HFF-Myc (cell line): ENCODE data around the gene JMJD1C.
"Not testable (repeated sequence)": the region's sequence is repeated elsewhere in the genome, so short reads cannot be mapped to it uniquely, and the experiment has no call there.

Source experiments
- DNase-seq: peaks from one replicate; pipeline ENCODE4 v3.0.0-alpha.2; 2011; ENCODE audit warnings: low read depth; ENCODE audit errors: extremely low read depth
- H3K4me3 ChIP-seq: replicated peaks from 2 replicates; pipeline ENCODE4 v1.5.1; 2011; ENCODE audit warnings: low read depth, mild to moderate bottlenecking, control low read depth, low read length
- TF ChIP-seq, protein P1 (sequence below): IDR thresholded peaks from 2 replicates; pipeline ENCODE4 v1.5.1; 2012; ENCODE audit warnings: mild to moderate bottlenecking, low read depth, low read length, control low read depth; ENCODE audit errors: missing control alignments

Gene JMJD1C

DNA sequence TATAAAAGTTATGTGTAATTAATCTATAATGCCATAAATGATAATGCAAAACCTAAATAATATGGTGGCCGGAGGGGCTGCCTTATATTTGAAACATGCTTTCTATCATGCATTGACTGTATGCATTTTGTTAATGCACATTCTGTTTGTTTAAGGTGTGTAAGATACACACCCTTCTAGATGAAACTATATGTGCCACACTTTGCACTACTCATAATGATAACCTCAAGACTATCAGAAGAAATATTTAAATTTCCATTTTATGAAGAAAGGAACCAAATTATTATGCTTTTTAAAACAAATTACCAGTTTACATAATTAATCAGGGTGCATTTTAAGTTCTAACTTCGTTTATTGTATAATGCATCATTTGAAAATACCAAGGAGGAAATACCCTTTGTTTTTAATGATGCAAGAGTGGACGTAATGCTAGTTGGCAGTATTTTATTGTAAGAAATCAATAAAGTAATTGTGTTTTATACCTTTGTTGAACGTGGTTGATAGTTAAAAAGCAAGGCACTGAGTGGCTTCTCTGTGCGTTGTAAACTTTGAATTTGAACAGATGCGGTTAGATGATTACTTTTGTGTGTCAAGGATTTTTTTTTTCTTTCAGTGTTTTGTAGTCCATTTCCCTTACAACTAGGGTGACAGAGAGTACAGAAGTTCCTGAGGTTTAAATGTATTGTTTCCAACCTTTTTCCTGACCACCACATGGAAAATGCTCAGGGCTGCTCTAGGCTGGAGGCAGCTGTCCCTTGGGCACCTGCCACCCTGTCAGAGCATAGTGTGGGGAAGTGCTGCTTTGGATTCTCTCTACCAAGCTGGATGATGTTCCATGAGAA, 311.0 kb downstream of the JMJD1C start:
- H3K4me3 ChIP-seq: no peak overlapping the region
- DNase-seq: no peak
- TF ChIP-seq, protein P1, sequence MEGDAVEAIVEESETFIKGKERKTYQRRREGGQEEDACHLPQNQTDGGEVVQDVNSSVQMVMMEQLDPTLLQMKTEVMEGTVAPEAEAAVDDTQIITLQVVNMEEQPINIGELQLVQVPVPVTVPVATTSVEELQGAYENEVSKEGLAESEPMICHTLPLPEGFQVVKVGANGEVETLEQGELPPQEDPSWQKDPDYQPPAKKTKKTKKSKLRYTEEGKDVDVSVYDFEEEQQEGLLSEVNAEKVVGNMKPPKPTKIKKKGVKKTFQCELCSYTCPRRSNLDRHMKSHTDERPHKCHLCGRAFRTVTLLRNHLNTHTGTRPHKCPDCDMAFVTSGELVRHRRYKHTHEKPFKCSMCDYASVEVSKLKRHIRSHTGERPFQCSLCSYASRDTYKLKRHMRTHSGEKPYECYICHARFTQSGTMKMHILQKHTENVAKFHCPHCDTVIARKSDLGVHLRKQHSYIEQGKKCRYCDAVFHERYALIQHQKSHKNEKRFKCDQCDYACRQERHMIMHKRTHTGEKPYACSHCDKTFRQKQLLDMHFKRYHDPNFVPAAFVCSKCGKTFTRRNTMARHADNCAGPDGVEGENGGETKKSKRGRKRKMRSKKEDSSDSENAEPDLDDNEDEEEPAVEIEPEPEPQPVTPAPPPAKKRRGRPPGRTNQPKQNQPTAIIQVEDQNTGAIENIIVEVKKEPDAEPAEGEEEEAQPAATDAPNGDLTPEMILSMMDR: no peak

DNA sequence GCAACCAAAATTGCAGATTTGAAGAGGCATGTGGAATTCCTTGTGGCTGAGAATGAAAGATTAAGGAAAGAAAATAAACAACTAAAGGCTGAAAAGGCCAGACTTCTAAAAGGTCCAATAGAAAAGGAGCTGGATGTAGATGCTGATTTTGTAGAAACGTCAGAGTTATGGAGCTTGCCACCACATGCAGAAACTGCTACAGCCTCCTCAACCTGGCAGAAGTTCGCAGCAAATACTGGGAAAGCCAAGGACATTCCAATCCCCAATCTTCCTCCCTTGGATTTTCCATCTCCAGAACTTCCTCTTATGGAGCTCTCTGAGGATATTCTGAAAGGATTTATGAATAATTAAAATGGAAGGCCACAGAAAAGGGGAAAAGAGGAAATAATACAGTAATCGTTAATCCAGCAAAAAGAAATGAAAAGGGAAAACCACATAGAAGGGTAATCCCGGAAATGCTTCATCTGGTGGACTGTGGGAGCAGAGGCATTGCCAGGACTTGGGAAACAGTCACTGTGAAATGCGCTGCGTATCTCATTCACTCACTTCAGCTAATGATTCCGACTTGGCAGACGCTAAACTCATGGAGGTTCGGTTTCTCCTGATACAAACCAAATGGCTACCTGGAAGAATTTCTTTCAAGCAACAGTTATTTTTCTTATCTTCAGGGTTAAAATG, 311.8 kb downstream of the JMJD1C start:
- H3K4me3 ChIP-seq, DNase-seq: not testable (repeated sequence)

DNA sequence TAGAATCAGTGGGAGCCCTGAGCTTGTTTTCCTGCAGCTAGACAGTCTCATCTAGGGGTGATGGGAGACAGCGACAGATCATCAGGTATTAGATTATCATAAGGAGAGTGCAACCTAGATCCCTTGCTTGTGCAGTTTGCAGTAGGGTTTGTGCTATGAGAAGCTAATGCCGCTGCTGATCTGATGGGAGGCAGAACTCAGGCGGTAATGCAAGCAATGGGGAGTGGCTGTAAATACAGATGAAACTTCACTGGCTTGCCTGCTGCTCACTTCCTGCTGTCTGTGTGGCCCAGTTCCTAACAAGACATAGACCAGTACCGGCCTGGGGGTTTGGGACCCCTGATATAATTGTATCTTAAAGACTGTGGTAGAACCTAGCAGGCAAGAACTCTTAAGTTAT, 315.0 kb downstream of the JMJD1C start:
- TF ChIP-seq, protein P1: no peak

DNA sequence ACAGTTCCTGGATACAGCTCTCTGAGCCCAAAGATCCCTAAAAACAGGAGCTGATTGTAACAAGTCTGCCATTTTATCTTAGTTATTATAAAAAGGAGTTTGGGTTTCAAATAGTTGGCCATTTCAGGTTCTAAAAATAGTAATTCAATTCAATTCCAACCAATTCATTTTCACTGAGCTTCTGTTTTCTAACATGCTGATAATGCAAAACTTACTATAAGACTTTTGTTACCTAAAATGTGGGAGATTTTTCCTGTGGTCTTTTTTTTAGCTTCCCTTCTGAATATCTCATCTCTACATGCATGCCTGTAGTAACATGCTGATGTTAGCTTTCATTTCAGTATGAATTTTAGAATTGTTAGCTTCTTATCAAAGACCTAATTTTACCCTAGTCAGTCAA, 319.3 kb downstream of the JMJD1C start:
- TF ChIP-seq, protein P1: no peak
- H3K4me3 ChIP-seq: no peak overlapping the region
- no peak for DNase-seq

More for the DNA sequence above, 315.0 kb downstream of the JMJD1C start:
- DNase-seq: no peak
- no peak overlapping the region for H3K4me3 ChIP-seq

DNA sequence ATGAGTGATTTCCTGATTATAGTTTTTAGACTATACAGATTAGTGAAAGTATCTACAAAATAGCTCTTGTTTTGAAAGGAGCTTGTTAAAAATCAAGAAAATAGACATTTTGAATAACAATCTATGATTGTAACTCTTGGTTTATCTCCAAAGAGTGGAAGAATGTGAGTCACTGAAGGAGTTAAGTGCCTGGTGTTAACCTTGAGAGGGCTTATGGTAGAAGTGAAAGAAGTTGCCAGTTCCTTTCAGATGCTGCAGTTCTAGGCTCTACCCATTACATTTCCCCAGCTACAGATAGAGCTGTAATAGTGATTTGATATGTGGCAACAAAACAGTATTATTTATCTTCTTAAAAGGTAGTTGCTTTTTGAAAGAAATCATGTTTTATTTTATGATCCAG, 320.0 kb downstream of the JMJD1C start:
- TF ChIP-seq, protein P1: no peak
- H3K4me3 ChIP-seq: no peak overlapping the region
- DNase-seq: no peak

DNA sequence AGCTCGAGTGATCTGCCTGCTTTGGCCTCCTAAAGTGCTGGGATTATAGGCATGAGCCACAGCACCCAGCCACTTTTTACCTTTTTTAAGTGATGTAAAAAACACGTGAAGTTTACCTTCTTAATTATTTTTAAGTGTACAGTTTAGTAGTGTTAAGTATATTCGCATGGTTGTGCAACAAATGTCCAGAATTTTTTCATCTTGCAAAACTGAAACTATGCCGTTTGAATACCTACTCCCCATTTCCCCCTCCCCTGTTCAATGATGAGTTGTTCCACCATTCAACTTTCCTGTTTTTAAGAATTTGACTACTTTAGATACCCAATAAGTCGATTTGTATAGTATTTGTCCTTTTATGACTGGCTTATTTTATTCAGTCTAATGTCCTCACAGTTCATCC, 321.8 kb downstream of the JMJD1C start:
- DNase-seq: no peak
- H3K4me3 ChIP-seq: no peak overlapping the region
- TF ChIP-seq, protein P1: no peak

DNA sequence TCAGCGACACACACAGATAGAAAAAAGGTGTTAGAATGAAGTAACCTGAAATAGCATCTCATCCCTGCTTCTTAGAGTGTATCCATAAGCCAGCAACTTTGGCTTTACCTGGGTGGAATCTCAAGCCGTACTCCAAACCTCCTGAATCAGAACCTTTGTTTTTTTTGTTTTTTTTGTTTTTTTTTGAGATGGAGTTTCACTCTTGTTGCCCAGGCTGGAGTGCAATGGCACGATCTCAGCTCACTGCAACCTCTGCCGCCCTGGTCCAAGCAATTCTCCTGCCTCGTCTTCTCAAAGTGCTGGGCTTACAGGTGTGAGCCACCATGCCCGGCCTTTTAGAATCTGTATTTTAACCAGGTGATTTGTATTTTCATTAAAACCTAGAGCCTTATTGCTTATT, 323.6 kb downstream of the JMJD1C start:
- TF ChIP-seq, protein P1: no peak
- no peak for DNase-seq
- H3K4me3 ChIP-seq: no peak overlapping the region
